IMR-90 (cell line): ENCODE data around the gene CCNI. TPM values are rescaled to one million over a fixed set of nuclear protein-coding genes. Genes with fewer than 3 reads are reported as not detected.

Source experiments
- ATAC-seq: fragments of 200-7000 bp; cut with Tn5 transposase; 2 replicates; pipeline ENCODE4 v1.9.1; 2020; ENCODE audit warnings: low read depth, mild to moderate bottlenecking, moderate library complexity
- BruUV-seq: library from RNA; stranded (reverse); fragments of 400-500 nt; replicated peaks from 2 replicates; lab custom pipeline; 2021; lab: Mats Ljungman, UMichigan
- CTCF ChIA-PET: fragments of 300-600 bp; formaldehyde crosslinking; extraction: SDS; loops from one replicate; lab custom pipeline; 2021; ENCODE audit warnings: antibody characterized with exemption; lab: Yijun Ruan, JAX
- POLR2A ChIA-PET: fragments of 300-600 bp; sonication (Branson Sonifier 250); formaldehyde crosslinking; loops from one replicate; lab custom pipeline; 2022; ENCODE audit warnings: antibody characterized with exemption; ENCODE audit not compliant: unreplicated experiment; lab: Charles Lee
- DNase-seq: peaks from one replicate; pipeline ENCODE4 v3.0.0; 2013
- H2AFZ ChIP-seq: replicated peaks from 2 replicates; pipeline ENCODE3; 2013; ENCODE audit warnings: low read length, mild to moderate bottlenecking; ENCODE audit not compliant: poor library complexity
- H2AK5ac ChIP-seq: 2 replicates; pipeline ENCODE4 v1.6.1; 2013; ENCODE audit warnings: low read depth, low read length, inconsistent platforms
- H2AK9ac ChIP-seq: replicated peaks from 2 replicates; pipeline ENCODE3; 2013; ENCODE audit warnings: mild to moderate bottlenecking, low read depth, low read length, moderate library complexity; ENCODE audit not compliant: poor library complexity
- H2BK120ac ChIP-seq: 2 replicates; pipeline ENCODE4 v1.6.1; 2013; ENCODE audit warnings: low read depth, low read length, inconsistent platforms
- H2BK15ac ChIP-seq: 3 replicates; pipeline ENCODE4 v1.6.1; 2013; ENCODE audit warnings: low read depth, low read length, inconsistent platforms
- H2BK20ac ChIP-seq: 2 replicates; pipeline ENCODE4 v1.6.1; 2013; ENCODE audit warnings: low read depth, mild to moderate bottlenecking, inconsistent platforms, low read length, moderate library complexity
- H2BK5ac ChIP-seq: 2 replicates; pipeline ENCODE4 v1.6.1; 2013; ENCODE audit warnings: mild to moderate bottlenecking, low read depth, low read length, inconsistent platforms; ENCODE audit not compliant: poor library complexity, severe bottlenecking
- H3K14ac ChIP-seq: replicated peaks from 2 replicates; pipeline ENCODE4 v1.6.1; 2013; ENCODE audit warnings: low read depth, low read length, inconsistent platforms
- H3K18ac ChIP-seq: 2 replicates; pipeline ENCODE4 v1.6.1; 2013; ENCODE audit warnings: low read depth, low read length, control low read depth
- H3K23ac ChIP-seq: 2 replicates; pipeline ENCODE4 v1.6.1; 2013; ENCODE audit warnings: low read depth, low read length, inconsistent platforms
- H3K27ac ChIP-seq: 2 replicates; pipeline ENCODE4 v1.5.1; 2013; ENCODE audit warnings: mild to moderate bottlenecking, control low read depth, low read length; ENCODE audit not compliant: insufficient read depth
- H3K27me3 ChIP-seq: 2 replicates; pipeline ENCODE4 v1.6.1; 2013; ENCODE audit warnings: low read length; ENCODE audit not compliant: control insufficient read depth, insufficient read depth
- H3K36me3 ChIP-seq: 2 replicates; pipeline ENCODE4 v1.6.1; 2013; ENCODE audit warnings: low read length, mixed read lengths; ENCODE audit not compliant: control insufficient read depth, insufficient read depth
- H3K4ac ChIP-seq: 2 replicates; pipeline ENCODE4 v1.6.1; 2013; ENCODE audit warnings: low read depth, low read length, inconsistent platforms
- H3K4me1 ChIP-seq: 2 replicates; pipeline ENCODE4 v1.6.1; 2013; ENCODE audit warnings: low read length, mixed read lengths; ENCODE audit not compliant: control insufficient read depth, insufficient read depth
- H3K4me2 ChIP-seq: 2 replicates; pipeline ENCODE4 v1.6.1; 2013; ENCODE audit warnings: low read depth, mild to moderate bottlenecking, control low read depth, low read length, moderate library complexity
- H3K4me3 ChIP-seq: 2 replicates; pipeline ENCODE4 v1.5.1; 2013; ENCODE audit warnings: low read depth, mild to moderate bottlenecking, control low read depth, low read length, moderate library complexity; ENCODE audit not compliant: insufficient read depth
- H3K56ac ChIP-seq: 2 replicates; pipeline ENCODE4 v1.6.1; 2013; ENCODE audit warnings: low read length, inconsistent platforms; ENCODE audit not compliant: insufficient read depth; ENCODE audit errors: extremely low read depth
- H3K79me1 ChIP-seq, 2 experiments: 2 replicates each; pipeline ENCODE4 v1.6.1; 2013; ENCODE audit warnings: low read length in 2 of 2, inconsistent platforms in 1 of 2, low read depth in 1 of 2
- H3K9ac ChIP-seq: 2 replicates; pipeline ENCODE4 v1.6.1; 2013; ENCODE audit warnings: low read depth, low read length, control low read depth
- H3K9me1 ChIP-seq: 2 replicates; pipeline ENCODE4 v1.6.1; 2013; ENCODE audit warnings: low read length, inconsistent platforms; ENCODE audit not compliant: insufficient read depth
- H3K9me3 ChIP-seq: 2 replicates; pipeline ENCODE4 v1.6.1; 2013; ENCODE audit warnings: low read length; ENCODE audit not compliant: control insufficient read depth, insufficient read depth
- H4K20me1 ChIP-seq: 2 replicates; pipeline ENCODE4 v1.6.1; 2013; ENCODE audit warnings: low read length, inconsistent platforms; ENCODE audit not compliant: insufficient read depth
- H4K5ac ChIP-seq: 2 replicates; pipeline ENCODE4 v1.6.1; 2013; ENCODE audit warnings: mild to moderate bottlenecking, low read depth, low read length, control low read depth
- H4K8ac ChIP-seq, 2 experiments: 2 replicates each; pipeline ENCODE4 v1.6.1; 2013; ENCODE audit warnings: low read depth in 2 of 2, low read length in 2 of 2, control low read depth in 1 of 2, inconsistent platforms in 1 of 2
- H4K91ac ChIP-seq: 2 replicates; pipeline ENCODE4 v1.6.1; 2013; ENCODE audit warnings: low read depth, low read length, inconsistent platforms; ENCODE audit not compliant: insufficient read depth
- CEBPB ChIP-seq: IDR thresholded peaks from 2 replicates; pipeline ENCODE4 v1.6.1; 2012; ENCODE audit warnings: low read depth, low read length, improper control_type of control experiment
- MXI1 ChIP-seq: IDR thresholded peaks from 2 replicates; pipeline ENCODE4 v1.6.1; 2012; ENCODE audit warnings: low read depth, mild to moderate bottlenecking, low read length, moderate library complexity, borderline replicate concordance
- WGBS, 2 experiments: methylation state at CpG; one replicate each; pipeline versions ENCODE4 v1.1.5 to v1.1.7; 2013; ENCODE audit warnings: missing lambda C conversion rate in 2 of 2; ENCODE audit not compliant: insufficient read length in 1 of 2; ENCODE audit errors: extremely low coverage in 2 of 2; 5-methylcytosine and 5-hydroxymethylcytosine counted together
- dilution Hi-C: fragments of 300-500 bp; cut with HindIII; formaldehyde crosslinking; loops from one replicate; pipeline ENCODE4 v1.14.3; 2018; ENCODE audit warnings: low sequenced_read_pairs; ENCODE audit not compliant: unreplicated experiment
- in situ Hi-C: fragments of 300-500 bp; cut with MboI; formaldehyde crosslinking; loops from 3 replicates; pipeline ENCODE4 v1.14.3; 2019; ENCODE audit warnings: low sequenced_read_pairs, inconsistent platforms, mixed read lengths
- intact Hi-C: fragments of 100-400 bp; cut with micrococcal nuclease; formaldehyde crosslinking; loops from 2 replicates; pipeline ENCODE4 v1.10.0; 2022
- polyA plus RNA-seq, 3 experiments: library from polyadenylated mRNA; depleted of rRNA; stranded (reverse); fragments of >200 nt; gene quantifications; 2 replicates each; pipeline ENCODE4 v1.2.3, GENCODE V29; 2012; ENCODE audit warnings: low replicate concordance in 1 of 3
- total RNA-seq: library from RNA; depleted of rRNA; stranded (reverse); fragments of >200 nt; gene quantifications from 2 replicates; pipeline ENCODE4 v1.2.3, GENCODE V29; 2012

CCNI gene
- total and polyA plus RNA-seq, 2 of the 4 experiments (the other 2 are of a cell fraction): 70.1 to 100 TPM

DNA sequence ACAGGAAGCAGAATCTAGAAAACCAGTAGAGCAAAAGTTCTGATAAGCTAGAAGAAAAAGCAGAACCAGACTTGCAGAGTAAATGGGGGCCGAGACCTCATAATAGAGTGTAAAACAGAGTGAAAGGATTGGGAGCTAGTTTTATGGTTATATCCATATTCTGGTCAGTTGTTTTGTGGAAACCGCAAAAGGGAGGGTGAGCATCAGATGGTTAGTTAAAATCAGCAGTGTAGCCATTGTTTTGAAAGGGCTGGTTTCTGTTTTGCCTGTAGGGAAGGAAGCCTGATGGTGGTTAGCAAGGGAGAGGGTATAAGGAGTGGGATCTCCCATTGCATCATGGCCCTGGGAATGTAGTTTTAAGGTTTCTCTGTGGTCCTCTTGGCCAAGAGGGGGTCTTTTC, 17.2 kb upstream of the CCNI start:
- TF ChIP-seq MXI1: no peak
- TF ChIP-seq CEBPB: peak; percentile 13; the same call in 1 of the 2 replicates
- Histone ChIP-seq H3K9me3 (no peaks in the 10 kb centered on the region), H3K4me1 (no peaks in the 10 kb centered on the region), H3K4ac (no peak overlapping the region), H3K56ac (no peak overlapping the region), H2BK120ac (no peak overlapping the region), H4K20me1 (no peaks in the 10 kb centered on the region), H2BK15ac (no peak overlapping the region), H3K14ac (no peak overlapping the region), H3K4me2 (no peak overlapping the region), H3K27ac (no peak overlapping the region), H3K9ac (no peak overlapping the region), H4K8ac (no peak overlapping the region), H3K18ac (no peak overlapping the region), H3K23ac (no peak overlapping the region), H3K27me3 (no peaks in the 10 kb centered on the region), H3K4me3 (no peak overlapping the region), H3K79me1 (no peaks in the 10 kb centered on the region), H3K9me1 (no peaks in the 10 kb centered on the region; the same call in 1 of the 2 replicates), H2AFZ (no peak overlapping the region), H4K5ac (no peak overlapping the region), H3K36me3 (no peaks in the 10 kb centered on the region), H2AK5ac (no peak overlapping the region), H2AK9ac (no peak overlapping the region), H4K91ac (no peak overlapping the region), H2BK20ac (no peak overlapping the region), H2BK5ac (no peak overlapping the region)
- BruUV-seq: no TSS peak
- 100% methylated on average over 1 of the region's 2 CpGs; no CpG with 5 or more reads in 1 of the 2 experiments for WGBS, 2 experiments
- ChIA-PET POLR2A (no interaction called here), CTCF (interaction anchor here (1.2 to 1.3 kb wide), 2 partner anchors 13 to 45 kb away, joined by 3 to 4 read pairs; no protein-coding TSS in a partner anchor)
- DNase-seq (no peak), ATAC-seq (peak; percentile 28; the same call in 1 of the 2 replicates)
- in situ Hi-C loops (no loop called here), dilution Hi-C loops (no loop called here), intact Hi-C loops (no loop called here)
